Measurements from ENCODE around the gene STK24. TPM values are rescaled to one million over a fixed set of nuclear protein-coding genes. Genes with fewer than 3 reads are reported as not detected.

STK24 gene
- total RNA-seq, 4 donors from 2014 or later, result 29.7 to 73.5 (median 62.6) TPM

GRCh38 chr13:98405690-98406344, 171.1 kb downstream of the STK24 start:
- intact Hi-C loops (cut with DNase I; ENCODE audit: low total_unique reads), result no loop called here
- no peak for TF ChIP-seq CTCF (IDR thresholded peaks at IDR 0.05)
- TF ChIP-seq POLR2A (IDR thresholded peaks at IDR 0.05), result no peak
- DNase-seq, result no peak

GRCh38 chr13:98405107-98405571, 171.8 kb downstream of the STK24 start:
- no peaks in the 10 kb centered on the region for H3K36me3 ChIP-seq
- no peak for DNase-seq
- no peaks in the 10 kb centered on the region for H3K27me3 ChIP-seq
- TF ChIP-seq POLR2A (IDR thresholded peaks at IDR 0.05) (no peak), CTCF (IDR thresholded peaks at IDR 0.05) (no peak)
- no peaks in the 10 kb centered on the region for H3K4me1 ChIP-seq
- H3K27ac ChIP-seq, result no peak overlapping the region
- intact Hi-C loops (cut with DNase I; ENCODE audit: low total_unique reads), result no loop called here
- H3K9me3 ChIP-seq, result no peaks in the 10 kb centered on the region
- H3K4me3 ChIP-seq, result no peak overlapping the region

More at GRCh38 chr13:98405690-98406344, 171.1 kb downstream of the STK24 start:
- H3K27me3 ChIP-seq, result no peaks in the 10 kb centered on the region
- H3K9me3 ChIP-seq, result no peaks in the 10 kb centered on the region
- H3K36me3 ChIP-seq, result no peaks in the 10 kb centered on the region
- H3K4me3 ChIP-seq, result no peak overlapping the region
- H3K4me1 ChIP-seq, result no peaks in the 10 kb centered on the region
- H3K27ac ChIP-seq, result no peak overlapping the region

- no peaks in the 10 kb centered on the region for H3K9me3 ChIP-seq
- no peaks in the 10 kb centered on the region for H3K27me3 ChIP-seq
- H3K4me1 ChIP-seq, result no peaks in the 10 kb centered on the region
- H3K27ac ChIP-seq, result no peak overlapping the region
- DNase-seq, result no peak
- intact Hi-C loops (cut with DNase I; ENCODE audit: low total_unique reads), result no loop called here
- no peaks in the 10 kb centered on the region for H3K36me3 ChIP-seq
- no peak overlapping the region for H3K4me3 ChIP-seq
- TF ChIP-seq POLR2A (IDR thresholded peaks at IDR 0.05), result no peak
- no peak for TF ChIP-seq CTCF (IDR thresholded peaks at IDR 0.05)
Observed at GRCh38 chr13:98403076-98403475, 173.8 kb downstream of the STK24 start.

- TF ChIP-seq POLR2A (IDR thresholded peaks at IDR 0.05) (no peak), CTCF (IDR thresholded peaks at IDR 0.05) (no peak)
- intact Hi-C loops (cut with DNase I; ENCODE audit: low total_unique reads), result no loop called here
- Histone ChIP-seq H3K36me3 (no peaks in the 10 kb centered on the region), H3K27ac (no peak overlapping the region), H3K9me3 (no peaks in the 10 kb centered on the region), H3K4me1 (no peaks in the 10 kb centered on the region), H3K4me3 (no peak overlapping the region), H3K27me3 (no peaks in the 10 kb centered on the region)
- DNase-seq, result no peak
Observed at GRCh38 chr13:98401934-98402333, 175.0 kb downstream of the STK24 start.

GRCh38 chr13:98399756-98400155, 177.2 kb downstream of the STK24 start:
- DNase-seq, result no peak
- intact Hi-C loops (cut with DNase I; ENCODE audit: low total_unique reads), result no loop called here
- no peaks in the 10 kb centered on the region for H3K36me3 ChIP-seq
- TF ChIP-seq CTCF (IDR thresholded peaks at IDR 0.05) (no peak), POLR2A (IDR thresholded peaks at IDR 0.05) (no peak)
- H3K9me3 ChIP-seq, result no peaks in the 10 kb centered on the region
- no peaks in the 10 kb centered on the region for H3K27me3 ChIP-seq
- H3K4me1 ChIP-seq, result no peaks in the 10 kb centered on the region
- no peak overlapping the region for H3K27ac ChIP-seq
- no peak overlapping the region for H3K4me3 ChIP-seq
